Lower leg skin (tissue), 3 donors: Measurements from ENCODE around the gene VPS37B.

Experiments
- POLR2A ChIP-seq, 2 donors: fragments of 450-650 bp; IDR thresholded peaks; one replicate each; pipeline ENCODE4 v1.6.1; 2016 to 2017; ENCODE audit warnings: antibody characterized with exemption in 2 of 2, mild to moderate bottlenecking in 1 of 2, moderate library complexity in 1 of 2
- TF ChIP-seq, protein P1 (sequence below), 3 donors: fragments of 450-650 bp; IDR thresholded peaks; one replicate each; pipeline ENCODE4 v1.5.1; 2016; ENCODE audit warnings: antibody characterized with exemption in 3 of 3, mild to moderate bottlenecking in 3 of 3, moderate library complexity in 2 of 3

- no peak for TF ChIP-seq POLR2A (IDR thresholded peaks at IDR 0.05)
- TF ChIP-seq, protein P1, sequence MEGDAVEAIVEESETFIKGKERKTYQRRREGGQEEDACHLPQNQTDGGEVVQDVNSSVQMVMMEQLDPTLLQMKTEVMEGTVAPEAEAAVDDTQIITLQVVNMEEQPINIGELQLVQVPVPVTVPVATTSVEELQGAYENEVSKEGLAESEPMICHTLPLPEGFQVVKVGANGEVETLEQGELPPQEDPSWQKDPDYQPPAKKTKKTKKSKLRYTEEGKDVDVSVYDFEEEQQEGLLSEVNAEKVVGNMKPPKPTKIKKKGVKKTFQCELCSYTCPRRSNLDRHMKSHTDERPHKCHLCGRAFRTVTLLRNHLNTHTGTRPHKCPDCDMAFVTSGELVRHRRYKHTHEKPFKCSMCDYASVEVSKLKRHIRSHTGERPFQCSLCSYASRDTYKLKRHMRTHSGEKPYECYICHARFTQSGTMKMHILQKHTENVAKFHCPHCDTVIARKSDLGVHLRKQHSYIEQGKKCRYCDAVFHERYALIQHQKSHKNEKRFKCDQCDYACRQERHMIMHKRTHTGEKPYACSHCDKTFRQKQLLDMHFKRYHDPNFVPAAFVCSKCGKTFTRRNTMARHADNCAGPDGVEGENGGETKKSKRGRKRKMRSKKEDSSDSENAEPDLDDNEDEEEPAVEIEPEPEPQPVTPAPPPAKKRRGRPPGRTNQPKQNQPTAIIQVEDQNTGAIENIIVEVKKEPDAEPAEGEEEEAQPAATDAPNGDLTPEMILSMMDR (IDR thresholded peaks at IDR 0.05), result no peak
Observed at GRCh38 chr12:122882908-122883558, 12.9 kb downstream of the VPS37B start.
